A673 (cell line): ENCODE results near the gene TEAD1. TPM values are rescaled to one million over a fixed set of nuclear protein-coding genes. Genes with fewer than 3 reads are reported as not detected.

Experiments
- BruUV-seq: library from RNA; stranded (reverse); fragments of 400-500 nt; replicated peaks from 2 replicates; lab custom pipeline; 2021; lab: Mats Ljungman, UMichigan
- CTCF ChIA-PET: fragments of 300-600 bp; sonication (Branson Sonifier 250); formaldehyde crosslinking; loops from one replicate; lab custom pipeline; 2022; ENCODE audit warnings: antibody characterized with exemption; lab: Charles Lee
- POLR2A ChIA-PET: fragments of 300-600 bp; sonication (Branson Sonifier 250); formaldehyde crosslinking; loops from one replicate; lab custom pipeline; 2022; ENCODE audit warnings: antibody characterized with exemption; ENCODE audit not compliant: low non-redundant PET; lab: Charles Lee
- DNase-seq: peaks from one replicate; pipeline ENCODE4 v3.0.0-alpha.2; 2015; ENCODE audit warnings: low spot score
- H3K27ac ChIP-seq: fragments of 200-600 bp; sonication (generic); 2 replicates; pipeline ENCODE4 v1.5.1; 2016; ENCODE audit warnings: mixed run types, low read depth, mild to moderate bottlenecking, mixed read lengths, antibody characterized with exemption, low read length; ENCODE audit not compliant: poor library complexity, severe bottlenecking
- H3K27me3 ChIP-seq: fragments of 200-600 bp; sonication (generic); replicated peaks from 2 replicates; pipeline ENCODE4 v1.6.1; 2017; ENCODE audit warnings: mixed run types, low read depth, mild to moderate bottlenecking, mixed read lengths, antibody characterized with exemption, low read length; ENCODE audit not compliant: insufficient read depth, poor library complexity
- H3K36me3 ChIP-seq: fragments of 200-600 bp; sonication (generic); 2 replicates; pipeline ENCODE4 v1.6.1; 2016; ENCODE audit warnings: mixed run types, mild to moderate bottlenecking, mixed read lengths, antibody characterized with exemption, low read length; ENCODE audit not compliant: insufficient read depth, poor library complexity, severe bottlenecking
- H3K4me1 ChIP-seq: fragments of 200-600 bp; sonication (generic); 2 replicates; pipeline ENCODE4 v1.6.1; 2017; ENCODE audit warnings: mixed run types, mild to moderate bottlenecking, mixed read lengths, antibody characterized with exemption, low read length; ENCODE audit not compliant: insufficient read depth, poor library complexity, severe bottlenecking
- H3K4me3 ChIP-seq: fragments of 200-600 bp; sonication (generic); 2 replicates; pipeline ENCODE4 v1.5.1; 2016; ENCODE audit warnings: low read depth, mixed run types, mild to moderate bottlenecking, mixed read lengths, low read length; ENCODE audit not compliant: poor library complexity, severe bottlenecking
- H3K9me3 ChIP-seq: fragments of 200-600 bp; sonication (generic); 2 replicates; pipeline ENCODE4 v1.6.1; 2016; ENCODE audit warnings: mixed run types, low read depth, mild to moderate bottlenecking, mixed read lengths, antibody characterized with exemption, low read length; ENCODE audit not compliant: poor library complexity, severe bottlenecking
- CTCF ChIP-seq: fragments of 300-800, 200-600 bp; sonication (generic); conservative IDR thresholded peaks from 2 replicates; pipeline ENCODE4 v1.5.1; 2017; ENCODE audit warnings: low read depth, mild to moderate bottlenecking, antibody characterized with exemption, low read length, moderate library complexity, mixed read lengths
- EZH2 ChIP-seq: fragments of 200-600 bp; sonication (generic); IDR thresholded peaks from 2 replicates; pipeline ENCODE4 v1.6.1; 2017; ENCODE audit warnings: borderline replicate concordance, low read depth, mild to moderate bottlenecking, mixed read lengths, antibody characterized with exemption, low read length; ENCODE audit not compliant: poor library complexity, severe bottlenecking
- intact Hi-C: fragments of 100-400 bp; cut with micrococcal nuclease; formaldehyde crosslinking; loops from one replicate; pipeline ENCODE4 v1.10.0; 2022; ENCODE audit not compliant: unreplicated experiment
- total RNA-seq: library from RNA; stranded (reverse); gene quantifications from 2 replicates; pipeline ENCODE4 v1.2.3, GENCODE V29; 2021

Gene TEAD1
- total RNA-seq, 1 experiment from 2014 or later: 81.8 TPM

DNA sequence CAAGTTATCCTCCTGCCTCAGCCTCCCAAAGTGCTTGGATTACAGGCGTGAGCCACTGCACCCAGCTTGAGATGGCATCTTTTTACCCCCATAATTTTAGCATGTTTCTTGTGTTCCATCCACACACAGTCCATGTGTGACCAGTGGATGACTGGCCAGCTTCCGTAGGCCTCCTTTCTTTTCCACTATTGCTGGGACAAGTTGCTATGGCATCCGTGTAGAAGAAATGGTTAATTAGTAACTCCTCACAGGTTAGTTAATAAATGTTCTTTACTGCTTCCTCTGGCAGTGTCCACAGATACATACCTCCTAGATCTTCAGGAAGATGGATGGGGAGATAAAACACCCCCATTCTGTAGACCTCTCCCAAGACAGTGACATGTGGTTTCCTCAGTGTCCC, 180.6 kb downstream of the TEAD1 start:
- Histone ChIP-seq H3K4me3 (no peak overlapping the region), H3K4me1 (peaks cover 8% of the 10 kb centered on the region), H3K9me3 (no peaks in the 10 kb centered on the region), H3K27me3 (no peaks in the 10 kb centered on the region), H3K36me3 (no peaks in the 10 kb centered on the region), H3K27ac (no peak overlapping the region)
- no TSS peak for BruUV-seq
- ChIA-PET POLR2A (no interaction called here), CTCF (no interaction called here)
- no peak for DNase-seq
- TF ChIP-seq CTCF: no peak
- no peak for TF ChIP-seq EZH2
- intact Hi-C loops: no loop called here

- no peak for DNase-seq
- H3K9me3 ChIP-seq: no peaks in the 10 kb centered on the region
- no peak overlapping the region for H3K4me3 ChIP-seq
- CTCF ChIA-PET: no interaction called here
- no peaks in the 10 kb centered on the region for H3K27me3 ChIP-seq
- no peak overlapping the region for H3K27ac ChIP-seq
- POLR2A ChIA-PET: interaction anchor here (0.6 kb wide), 1 partner anchor 10 kb away, joined by 3 read pairs; no protein-coding TSS in a partner anchor
- no peaks in the 10 kb centered on the region for H3K36me3 ChIP-seq
- no TSS peak for BruUV-seq
- intact Hi-C loops: no loop called here
- peaks cover 8% of the 10 kb centered on the region for H3K4me1 ChIP-seq
- no peak for TF ChIP-seq CTCF
- TF ChIP-seq EZH2: no peak
These were observed 182.1 kb downstream of the TEAD1 start for GRCh38 chr11:12856338-12856737.

GRCh38 chr11:12857572-12857971, 183.4 kb downstream of the TEAD1 start:
- Histone ChIP-seq H3K9me3 (no peaks in the 10 kb centered on the region), H3K27ac (no peak overlapping the region), H3K4me3 (no peak overlapping the region), H3K27me3 (no peaks in the 10 kb centered on the region), H3K36me3 (no peaks in the 10 kb centered on the region), H3K4me1 (peaks cover 15% of the 10 kb centered on the region)
- BruUV-seq: no TSS peak
- intact Hi-C loops: no loop called here
- POLR2A ChIA-PET: no interaction called here
- no peak for TF ChIP-seq EZH2
- TF ChIP-seq CTCF: no peak
- CTCF ChIA-PET: no interaction called here
- DNase-seq: no peak
